K562 (cell line): ENCODE data around the gene CKAP5. TPM values are rescaled to one million over a fixed set of nuclear protein-coding genes. Genes with fewer than 3 reads are reported as not detected.

Source experiments
- CGGBP1 ChIP-seq: fragments of 250-450 bp; sonication (Bioruptor Pico); IDR thresholded peaks from 2 replicates; pipeline ENCODE4 v1.9.0; 2021; ENCODE audit warnings: mild to moderate bottlenecking
- CHD4 ChIP-seq: fragments of 200-600 bp; sonication (generic); IDR thresholded peaks from 3 replicates; pipeline ENCODE4 v1.6.1; 2012; ENCODE audit warnings: low read depth, mild to moderate bottlenecking, mixed read lengths, low read length, inconsistent platforms; ENCODE audit not compliant: insufficient read depth, insufficient replicate concordance, poor library complexity, severe bottlenecking
- CXXC5 ChIP-seq: fragments of 250-450 bp; sonication (Bioruptor Pico); IDR thresholded peaks from 2 replicates; pipeline ENCODE4 v1.8.0; 2022; ENCODE audit warnings: inconsistent platforms, mild to moderate bottlenecking, moderate library complexity
- EP300 ChIP-seq: IDR thresholded peaks from 2 replicates; pipeline ENCODE4 v1.6.1; 2012; ENCODE audit warnings: low read length, improper control_type of control experiment
- GTF2A2 ChIP-seq: IDR thresholded peaks from 2 replicates; pipeline ENCODE4 v1.6.1; 2016; ENCODE audit warnings: mild to moderate bottlenecking, missing genetic modification characterization, missing compliant biosample characterization
- HMGN3 ChIP-seq: IDR thresholded peaks from 2 replicates; pipeline ENCODE4 v1.6.1; 2011; ENCODE audit warnings: borderline replicate concordance, low read depth, mild to moderate bottlenecking, mixed read lengths, low read length; ENCODE audit not compliant: insufficient read length; ENCODE audit errors: extremely low read depth
- KLF13 ChIP-seq: fragments of 450-650 bp; IDR thresholded peaks from 2 replicates; pipeline ENCODE4 v1.6.1; 2016; ENCODE audit warnings: missing genetic modification characterization, low read depth, mild to moderate bottlenecking, missing compliant biosample characterization, moderate library complexity, borderline replicate concordance
- MAFK ChIP-seq: IDR thresholded peaks from 2 replicates; pipeline ENCODE4 v1.6.1; 2011; ENCODE audit warnings: low read length, improper control_type of control experiment
- MAX ChIP-seq: sonication (generic); formaldehyde crosslinking; IDR thresholded peaks from 2 replicates; pipeline ENCODE4 v1.9.0; 2022; ENCODE audit warnings: mild to moderate bottlenecking, missing genetic modification reagents
- PML ChIP-seq: IDR thresholded peaks from 2 replicates; pipeline ENCODE4 v1.6.1; 2012; ENCODE audit warnings: low read length, inconsistent platforms
- SIX5 ChIP-seq, 2 experiments: IDR thresholded peaks; 2 replicates each; pipeline ENCODE4 v1.6.1; 2011; ENCODE audit warnings: low read length in 2 of 2, borderline replicate concordance in 1 of 2, low read depth in 1 of 2, mild to moderate bottlenecking in 1 of 2, moderate library complexity in 1 of 2; ENCODE audit not compliant: insufficient read depth in 1 of 2
- ZFP30 ChIP-seq: fragments of 250-450 bp; sonication (Bioruptor Pico); IDR thresholded peaks from 2 replicates; pipeline ENCODE4 v1.8.0; 2022; ENCODE audit warnings: moderate library complexity, mild to moderate bottlenecking, inconsistent platforms, borderline replicate concordance
- ZNF668 ChIP-seq: fragments of 250-450 bp; sonication (Bioruptor Pico); IDR thresholded peaks from 2 replicates; pipeline ENCODE4 v1.8.0; 2022; ENCODE audit warnings: mild to moderate bottlenecking, inconsistent platforms
- polyA plus RNA-seq, 8 experiments: library from polyadenylated mRNA; depleted of rRNA in 4 of 8; stranded (reverse) in 5 of 8; unstranded in 3 of 8; fragments of >200 nt; fragmentation: Nextera tagmentation in 2 of 8; fragmentation: Illumina TruSeq in 1 of 8; extraction: Ambion mirVana in 2 of 8; extraction: Trizol in 1 of 8; gene quantifications; 2 replicates each; pipeline versions ENCODE4 v1.2.1 to v1.2.3, GENCODE V29; 2011 to 2014; ENCODE audit warnings: inconsistent platforms in 1 of 8, missing spikeins in 1 of 8
- total RNA-seq, 7 experiments: library from RNA; depleted of rRNA in 6 of 7; stranded (reverse); fragments of >200 nt in 6 of 7; fragmentation: Illumina TruSeq in 2 of 7; extraction: Trizol in 2 of 7; gene quantifications; 2 replicates each; pipeline versions ENCODE4 v1.2.1 to v1.2.3, GENCODE V29; 2011 to 2021; ENCODE audit warnings: low replicate concordance in 1 of 7

CKAP5 gene
- total and polyA plus RNA-seq, 9 of the 15 experiments (the other 6 are each of a cell fraction or from before 2014, with no cell fraction given) = 60.1 to 239 (median 139) TPM

GRCh38 chr11:46845740-46846509 lies at the start of gene CKAP5 (continued):
- TF ChIP-seq EP300 = peak; percentile 25
- peak; percentile 19 for TF ChIP-seq HMGN3
- TF ChIP-seq CHD4 = no peak
- 0 out of 2 replicates have a peak, but pooled peaks have one; percentile 17 for TF ChIP-seq KLF13 (tag)
- TF ChIP-seq MAX (CRISPR knock-in tag) = peak; percentile 83
- 0 out of 2 replicates have a peak, but pooled peaks have one; percentile 33 for TF ChIP-seq GTF2A2
- TF ChIP-seq CXXC5 = peak; percentile 95
- no peak for TF ChIP-seq CGGBP1 (CRISPR knock-in tag)
- 0 out of 2 replicates have a peak, but pooled peaks have one; percentile 53 for TF ChIP-seq PML
- no peak for TF ChIP-seq ZNF668 (CRISPR knock-in tag)
- TF ChIP-seq ZFP30 (CRISPR knock-in tag) = no peak
- no peak for TF ChIP-seq SIX5 (IDR thresholded peaks at IDR 0.05; ENCODE audit: borderline replicate concordance in 1 of 2, insufficient read depth in 1 of 2, low read depth in 1 of 2, low read length in 2 of 2)
- no peak for TF ChIP-seq MAFK
